Globus pallidus (tissue), 1 donor: ENCODE data around the gene GCG.

Experiments
- DNase-seq: peaks from one replicate; pipeline ENCODE4 v3.0.0-alpha.2; 2015; ENCODE audit warnings: low spot score

GCG gene

DNA sequence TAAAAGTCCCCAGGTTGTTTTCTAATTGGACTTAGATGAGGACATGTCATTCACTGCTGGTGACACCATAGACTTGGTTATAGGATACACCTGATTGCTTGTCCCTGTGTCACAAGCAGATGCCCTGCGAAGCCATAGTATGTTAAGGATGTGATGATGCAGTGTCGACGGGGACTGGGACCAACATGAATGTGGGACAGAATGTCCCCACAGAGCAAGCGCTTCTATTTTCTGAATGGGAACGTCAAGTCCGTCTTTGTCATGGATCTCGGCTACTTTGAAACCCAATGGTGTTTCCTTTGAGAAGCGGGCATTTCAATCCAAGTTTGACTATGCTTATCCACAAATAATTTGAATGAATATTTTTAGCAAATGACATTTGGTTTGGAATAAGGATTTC is 2.1 kb downstream of the GCG start:
- DNase-seq = no peak

DNA sequence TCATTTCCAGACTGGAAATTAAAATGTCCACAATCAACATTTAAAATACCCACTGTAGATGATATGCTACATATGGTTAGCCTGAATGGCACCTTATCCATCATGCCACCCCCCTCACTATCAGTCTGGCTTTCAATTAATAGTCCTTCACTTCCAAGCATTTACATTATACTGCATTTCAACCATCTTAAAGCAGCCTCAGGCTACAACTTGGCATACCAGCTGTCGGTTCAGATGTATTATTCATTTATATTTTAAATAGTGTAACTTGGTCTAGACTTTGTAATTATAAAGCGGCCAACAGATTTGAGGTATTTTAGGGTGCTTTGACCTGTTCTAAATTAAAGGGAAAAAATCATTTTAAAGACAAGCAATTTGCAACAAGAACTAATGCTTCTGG is 2.6 kb downstream of the GCG start:
- DNase-seq = no peak

DNA sequence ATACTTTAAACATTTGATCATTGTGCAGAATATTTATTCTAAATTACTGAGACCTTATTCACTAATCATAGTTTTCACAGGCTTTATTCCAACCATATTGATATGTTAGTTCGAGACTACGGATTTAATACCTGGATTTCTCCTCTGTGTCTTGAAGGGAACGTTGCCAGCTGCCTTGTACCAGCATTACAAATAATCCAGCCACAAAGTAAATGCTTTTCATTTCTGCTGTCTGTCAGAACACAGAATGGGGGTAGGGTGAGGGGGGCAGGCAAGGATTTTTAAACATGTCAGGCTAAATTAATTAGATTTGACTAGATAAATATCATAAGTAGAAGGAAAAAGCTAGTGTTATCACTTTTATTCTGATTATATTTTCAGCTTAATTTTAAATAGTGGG is 3.1 kb downstream of the GCG start:
- DNase-seq = no peak

DNA sequence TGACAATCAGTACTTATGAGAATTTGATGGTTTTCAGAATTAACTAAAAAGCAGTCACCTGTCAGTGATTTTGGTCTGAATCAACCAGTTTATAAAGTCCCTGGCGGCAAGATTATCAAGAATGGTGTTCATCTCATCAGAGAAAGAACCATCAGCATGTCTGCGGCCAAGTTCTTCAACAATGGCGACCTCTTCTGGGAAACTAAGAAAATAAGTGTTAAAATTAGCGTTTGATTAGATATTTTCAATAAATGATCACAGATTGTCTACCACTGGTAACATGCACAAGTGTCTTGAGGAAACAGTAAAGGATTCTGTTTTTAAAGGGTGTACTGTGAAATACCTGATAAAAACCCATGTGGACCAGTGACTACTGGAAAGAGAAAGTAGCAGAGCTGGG is 8.1 kb downstream of the GCG start:
- no peak for DNase-seq

GRCh38 chr2:162138310-162138709 is 13.7 kb downstream of the GCG start:
- no peak for DNase-seq

DNA sequence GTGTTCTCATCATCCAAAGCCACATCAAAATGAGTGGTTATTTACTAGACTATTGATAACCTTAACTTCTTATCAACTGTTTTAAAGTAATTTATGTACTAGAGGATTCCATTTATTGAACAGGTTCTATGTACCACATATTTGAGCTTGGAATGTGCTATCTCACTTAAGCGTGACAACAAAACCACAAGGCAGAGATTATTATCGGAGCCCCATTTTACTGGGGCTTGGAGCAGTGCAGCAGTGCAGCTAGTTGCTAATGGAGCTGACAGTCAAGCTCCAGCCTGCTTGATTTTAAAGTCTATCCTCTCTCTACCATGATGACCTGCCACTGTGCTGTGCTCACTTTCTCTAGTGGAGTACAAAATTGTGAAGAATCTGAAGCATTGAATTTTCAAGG is 24.6 kb downstream of the GCG start:
- no peak for DNase-seq

- DNase-seq = no peak
Observed at GRCh38 chr2:162126527-162126926, 25.5 kb downstream of the GCG start.

GRCh38 chr2:162126111-162126519 is 25.9 kb downstream of the GCG start:
- peak; percentile 46 for DNase-seq

DNA sequence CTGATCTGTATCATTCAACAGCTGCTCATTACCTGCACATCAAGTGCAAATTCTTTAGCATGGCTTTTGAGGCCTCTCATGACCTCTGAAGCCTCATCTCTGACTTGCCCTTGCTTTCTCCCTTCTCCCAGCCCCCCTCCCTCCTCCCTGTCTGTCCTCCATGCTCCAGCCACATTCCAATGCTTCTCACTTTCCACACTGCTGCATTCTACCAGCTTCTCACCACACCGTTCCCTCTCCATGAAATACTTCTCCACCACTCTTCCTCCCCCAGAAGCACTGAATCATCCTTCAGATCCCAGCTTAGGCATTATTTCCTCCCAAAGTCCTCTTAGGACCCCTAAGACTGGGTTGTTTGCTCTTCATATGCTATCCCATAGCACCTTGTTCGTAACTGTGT is 26.9 kb downstream of the GCG start:
- no peak for DNase-seq

DNA sequence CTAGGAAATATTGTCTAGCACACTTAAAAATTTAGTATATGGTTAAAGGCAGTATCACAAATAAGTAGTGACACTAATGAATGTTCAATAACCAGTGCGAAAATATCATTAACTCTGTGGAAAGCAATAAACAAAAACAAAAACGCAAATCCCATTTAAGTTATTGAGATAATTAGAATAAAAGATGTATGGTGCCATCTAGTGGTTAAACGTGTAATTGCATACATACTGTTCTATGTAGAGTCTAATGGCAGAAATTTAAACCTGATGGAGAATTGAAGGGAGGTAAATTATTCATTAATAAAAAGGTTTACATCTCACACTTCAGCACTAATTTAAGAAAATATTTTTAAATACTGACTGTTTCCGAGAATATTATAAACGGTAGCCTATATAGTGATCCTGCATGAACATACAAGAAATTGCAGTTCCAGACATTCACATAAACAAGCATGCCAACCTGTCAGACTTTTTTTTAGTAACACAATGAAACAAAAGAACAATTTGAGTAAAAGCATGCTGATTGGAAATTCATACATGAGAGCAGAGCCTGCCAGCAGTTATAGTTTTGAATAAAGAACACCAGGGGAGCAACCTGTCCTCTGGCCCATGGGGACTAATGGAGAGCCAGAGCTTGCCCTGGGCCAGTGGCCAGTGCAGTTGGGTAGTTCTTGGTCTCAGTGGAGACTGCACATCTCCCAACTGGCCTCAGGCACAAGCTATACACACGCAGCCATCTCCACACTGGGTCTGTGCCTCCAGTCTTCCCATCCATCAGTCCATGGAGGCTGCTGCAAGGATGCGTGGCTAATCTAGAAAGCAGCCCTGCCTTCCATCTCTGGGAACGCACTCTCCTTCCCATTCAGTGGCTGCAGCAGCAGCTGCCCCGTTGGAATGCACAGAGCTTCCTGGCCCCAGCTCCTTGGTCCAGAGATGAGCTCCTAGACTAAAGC is 28.0 kb downstream of the GCG start:
- DNase-seq = peak; percentile 55

- no peak for DNase-seq
Observed at GRCh38 chr2:162118166-162119031, 33.6 kb downstream of the GCG start.

- no peak for DNase-seq
Observed at GRCh38 chr2:162116352-162116751, 35.7 kb downstream of the GCG start.

- no peak for DNase-seq
Observed at GRCh38 chr2:162115076-162115475, 37.0 kb downstream of the GCG start.

DNA sequence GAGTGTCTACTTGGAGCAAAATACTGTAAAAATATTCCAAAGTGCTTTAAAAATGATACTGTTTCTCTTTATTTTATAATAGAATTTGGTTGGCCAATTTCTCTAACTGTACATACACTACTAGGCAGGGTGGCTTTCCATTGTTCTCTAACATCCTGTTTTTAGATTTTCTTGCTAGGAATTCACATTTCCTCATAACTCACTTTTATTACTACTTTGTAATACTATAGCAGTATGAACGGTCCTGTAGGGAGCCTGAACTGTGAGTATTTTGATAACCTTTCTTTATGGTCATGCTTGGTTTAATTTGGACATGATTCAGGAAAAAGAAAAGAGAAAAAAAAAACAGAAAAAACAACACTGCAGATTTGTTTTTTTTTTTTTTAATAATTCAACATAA is 37.8 kb downstream of the GCG start:
- DNase-seq = no peak

DNA sequence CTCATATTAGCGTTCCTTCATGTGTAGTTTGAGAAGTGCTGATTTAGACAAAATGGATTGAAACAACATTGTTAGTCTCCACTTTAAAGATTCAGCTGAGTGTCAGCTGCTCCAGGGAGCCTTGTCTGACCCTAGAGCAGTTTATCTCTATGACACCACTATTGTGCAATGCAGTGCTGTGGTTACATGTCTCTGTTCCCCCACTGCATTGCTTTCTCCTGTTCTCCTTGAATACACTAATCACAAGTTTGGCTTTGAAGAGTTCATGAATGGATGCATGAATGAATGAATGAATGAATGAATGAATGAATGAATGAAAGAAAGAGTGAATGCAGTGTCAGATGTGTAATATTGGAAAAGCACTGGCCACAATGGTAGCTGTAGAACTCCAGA is 38.3 kb downstream of the GCG start:
- no peak for DNase-seq

DNA sequence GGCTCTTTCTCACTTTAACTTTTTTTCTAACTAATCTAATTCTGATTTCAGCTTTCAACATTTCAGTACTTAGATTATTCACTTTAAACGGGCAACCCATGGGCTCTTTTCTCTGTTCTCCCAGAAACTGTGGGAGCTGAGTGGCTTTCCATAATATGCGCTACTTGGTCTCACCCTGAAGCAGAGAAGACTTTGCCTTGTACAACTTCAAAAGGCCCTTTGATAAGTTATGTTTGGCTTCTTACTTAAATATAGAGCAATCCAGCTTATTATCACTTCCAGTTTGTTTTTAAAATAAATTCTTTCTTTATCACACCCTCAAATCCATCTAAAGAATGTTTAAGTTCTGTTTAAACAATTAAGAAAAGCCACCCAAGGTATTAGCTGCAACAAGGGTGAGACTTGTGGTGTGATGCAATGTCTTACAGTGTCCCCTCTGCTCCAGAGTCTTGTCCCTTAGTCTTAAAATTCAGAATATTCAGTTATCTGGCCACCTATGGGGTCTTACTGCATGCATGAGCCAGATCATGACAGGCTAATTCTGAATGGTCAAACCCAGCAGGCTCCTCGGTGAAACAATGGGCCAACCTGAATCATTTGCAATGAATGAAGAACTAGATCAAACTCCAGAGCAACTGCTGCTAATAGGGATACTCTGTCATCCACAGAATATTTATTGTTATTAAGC is 38.8 kb downstream of the GCG start:
- no peak for DNase-seq

- DNase-seq = no peak
Observed at GRCh38 chr2:162111958-162112850, 39.8 kb downstream of the GCG start.

- DNase-seq = no peak
Observed at GRCh38 chr2:162107361-162107901, 44.6 kb downstream of the GCG start.

- DNase-seq = no peak
Observed at GRCh38 chr2:162106746-162107145, 45.3 kb downstream of the GCG start.

DNA sequence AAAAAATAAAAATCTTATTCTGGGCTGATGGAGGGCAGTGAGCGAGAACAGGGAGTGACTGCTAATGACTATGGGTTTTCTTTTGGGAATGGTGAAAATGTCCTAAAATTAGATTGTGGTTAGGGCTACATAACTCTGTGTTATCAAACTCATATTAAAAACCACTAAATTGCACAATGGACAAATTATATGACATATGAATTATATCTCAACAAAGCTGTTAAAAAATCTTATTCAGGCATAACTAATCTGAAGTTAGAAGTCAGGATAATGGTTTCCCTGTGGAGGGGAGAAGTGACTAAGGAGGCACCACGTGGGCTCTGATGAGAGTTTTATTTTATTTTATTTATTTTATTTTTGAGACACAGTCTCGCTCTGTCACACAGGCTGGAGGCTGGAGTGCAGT is 45.9 kb downstream of the GCG start:
- no peak for DNase-seq

GRCh38 chr2:162103443-162104009 is 48.5 kb downstream of the GCG start:
- DNase-seq = no peak
